ENCODE data around the gene PSMD3.

DNA sequence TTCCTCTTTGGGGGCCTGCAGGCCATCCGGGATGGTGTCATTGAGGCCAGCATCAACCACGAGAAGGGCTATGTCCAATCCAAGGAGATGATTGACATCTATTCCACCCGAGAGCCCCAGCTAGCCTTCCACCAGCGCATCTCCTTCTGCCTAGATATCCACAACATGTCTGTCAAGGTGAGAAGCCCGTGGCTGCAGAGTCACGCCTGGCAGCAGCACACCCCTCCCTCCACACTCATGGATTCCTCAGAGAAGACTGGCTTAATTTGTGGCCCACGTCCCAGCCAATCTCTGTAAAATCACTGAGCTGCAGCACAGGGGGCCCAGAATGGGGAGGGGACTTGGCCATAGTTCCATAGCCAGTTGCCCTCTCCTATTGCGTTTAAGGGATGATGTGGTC is 15.6 kb downstream of the PSMD3 start:
- TF ChIP-seq, protein P1, sequence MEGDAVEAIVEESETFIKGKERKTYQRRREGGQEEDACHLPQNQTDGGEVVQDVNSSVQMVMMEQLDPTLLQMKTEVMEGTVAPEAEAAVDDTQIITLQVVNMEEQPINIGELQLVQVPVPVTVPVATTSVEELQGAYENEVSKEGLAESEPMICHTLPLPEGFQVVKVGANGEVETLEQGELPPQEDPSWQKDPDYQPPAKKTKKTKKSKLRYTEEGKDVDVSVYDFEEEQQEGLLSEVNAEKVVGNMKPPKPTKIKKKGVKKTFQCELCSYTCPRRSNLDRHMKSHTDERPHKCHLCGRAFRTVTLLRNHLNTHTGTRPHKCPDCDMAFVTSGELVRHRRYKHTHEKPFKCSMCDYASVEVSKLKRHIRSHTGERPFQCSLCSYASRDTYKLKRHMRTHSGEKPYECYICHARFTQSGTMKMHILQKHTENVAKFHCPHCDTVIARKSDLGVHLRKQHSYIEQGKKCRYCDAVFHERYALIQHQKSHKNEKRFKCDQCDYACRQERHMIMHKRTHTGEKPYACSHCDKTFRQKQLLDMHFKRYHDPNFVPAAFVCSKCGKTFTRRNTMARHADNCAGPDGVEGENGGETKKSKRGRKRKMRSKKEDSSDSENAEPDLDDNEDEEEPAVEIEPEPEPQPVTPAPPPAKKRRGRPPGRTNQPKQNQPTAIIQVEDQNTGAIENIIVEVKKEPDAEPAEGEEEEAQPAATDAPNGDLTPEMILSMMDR (IDR thresholded peaks at IDR 0.05; ENCODE audit: poor library complexity): no peak
- TF ChIP-seq EZH2 (IDR thresholded peaks at IDR 0.05; ENCODE audit: borderline replicate concordance): no peak
